ENCODE results near the gene MEGF8.

Gene MEGF8

GRCh38 chr19:42396381-42397262 lies 71.2 kb downstream of the MEGF8 start:
- DNase-seq: peak; percentile 93

GRCh38 chr19:42397263-42398166 lies 72.1 kb downstream of the MEGF8 start:
- DNase-seq: no peak

GRCh38 chr19:42400404-42400803 lies 75.0 kb downstream of the MEGF8 start:
- DNase-seq: no peak

GRCh38 chr19:42401365-42402303 lies 76.2 kb downstream of the MEGF8 start:
- peak; percentile 76 for DNase-seq

DNA sequence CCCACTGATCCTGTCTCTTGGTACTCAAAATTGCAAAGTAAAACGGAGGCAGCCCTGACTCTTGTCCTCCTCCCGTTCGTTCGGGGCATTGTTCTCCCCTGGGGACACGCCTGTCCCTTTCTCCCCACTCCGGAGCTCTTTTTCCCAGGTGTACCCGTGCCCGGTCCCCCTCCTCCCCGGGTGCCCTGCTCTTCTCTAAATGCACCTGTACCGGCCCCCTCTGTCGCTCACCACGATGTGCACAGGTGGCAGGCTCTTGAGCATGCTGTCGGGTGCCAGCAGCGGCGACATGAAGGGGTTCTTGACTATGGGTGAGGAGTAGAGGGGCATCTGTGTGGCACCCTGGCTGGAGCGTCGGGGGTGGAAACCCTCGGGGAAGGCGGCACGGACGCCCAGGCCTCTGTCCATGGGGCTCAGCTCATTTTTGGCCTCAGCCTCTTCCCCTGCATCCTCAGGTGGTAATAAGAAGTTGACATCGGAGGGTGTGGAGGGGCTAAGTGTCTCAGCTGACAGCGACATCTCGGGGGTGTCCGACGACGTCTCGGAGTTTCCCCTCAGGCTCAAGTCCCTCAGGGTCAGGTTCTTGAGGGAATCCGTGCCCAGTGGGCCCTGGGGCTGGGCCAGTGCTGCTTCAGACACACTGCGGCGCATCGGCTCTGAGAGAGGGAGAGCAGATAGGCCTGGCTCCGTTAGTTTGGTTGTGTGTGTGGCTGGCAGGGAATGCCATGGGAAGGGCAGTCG lies 77.1 kb downstream of the MEGF8 start:
- no peak for DNase-seq

DNA sequence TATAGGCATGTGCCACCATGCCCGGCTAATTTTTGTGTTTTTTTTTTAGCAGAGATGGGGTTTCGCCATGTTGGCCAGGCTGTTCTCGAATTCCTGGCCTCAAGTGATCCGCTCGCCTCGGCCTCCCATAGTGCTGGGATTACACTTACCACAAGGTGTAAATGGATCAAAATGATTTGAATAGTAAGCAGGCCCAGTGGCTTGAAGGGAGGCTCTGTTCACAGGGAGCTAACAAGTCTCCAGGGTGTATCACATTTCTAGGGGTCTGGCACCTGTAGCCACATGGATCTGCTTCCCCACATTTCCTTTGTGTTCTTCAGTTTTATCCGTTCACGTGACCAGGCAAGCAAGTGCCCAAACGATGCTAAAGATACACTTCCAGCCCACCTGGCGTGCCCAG lies 78.2 kb downstream of the MEGF8 start:
- DNase-seq: no peak

GRCh38 chr19:42406111-42406510 lies 80.7 kb downstream of the MEGF8 start:
- no peak for DNase-seq

- no peak for DNase-seq
These were observed 81.8 kb downstream of the MEGF8 start for GRCh38 chr19:42407085-42407815.

GRCh38 chr19:42407816-42408175 lies 82.4 kb downstream of the MEGF8 start:
- DNase-seq: no peak

GRCh38 chr19:42409477-42409876 lies 84.0 kb downstream of the MEGF8 start:
- DNase-seq: no peak

DNA sequence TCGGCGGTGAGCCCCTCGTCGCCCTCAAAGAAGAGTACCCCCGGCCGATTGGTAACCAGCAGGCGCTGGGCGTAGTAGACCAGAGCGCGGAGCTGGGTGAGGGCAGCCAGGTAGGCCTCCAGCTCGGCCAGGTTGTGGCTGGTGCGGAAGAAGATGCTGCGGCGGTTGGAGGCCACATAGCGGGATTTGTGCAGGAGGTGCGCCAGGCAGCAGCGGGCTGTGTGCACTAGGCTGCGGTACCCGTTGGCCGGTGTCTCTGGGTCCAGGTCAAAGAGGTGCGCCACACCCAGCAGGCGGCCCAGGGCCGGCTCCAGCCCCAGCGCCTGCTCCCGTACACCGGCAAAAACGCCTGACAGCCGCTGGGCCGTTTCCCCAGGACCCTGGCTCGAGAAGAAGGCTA lies 84.9 kb downstream of the MEGF8 start:
- DNase-seq: no peak

- DNase-seq: no peak
These were observed 86.2 kb downstream of the MEGF8 start for GRCh38 chr19:42411581-42412178.

DNA sequence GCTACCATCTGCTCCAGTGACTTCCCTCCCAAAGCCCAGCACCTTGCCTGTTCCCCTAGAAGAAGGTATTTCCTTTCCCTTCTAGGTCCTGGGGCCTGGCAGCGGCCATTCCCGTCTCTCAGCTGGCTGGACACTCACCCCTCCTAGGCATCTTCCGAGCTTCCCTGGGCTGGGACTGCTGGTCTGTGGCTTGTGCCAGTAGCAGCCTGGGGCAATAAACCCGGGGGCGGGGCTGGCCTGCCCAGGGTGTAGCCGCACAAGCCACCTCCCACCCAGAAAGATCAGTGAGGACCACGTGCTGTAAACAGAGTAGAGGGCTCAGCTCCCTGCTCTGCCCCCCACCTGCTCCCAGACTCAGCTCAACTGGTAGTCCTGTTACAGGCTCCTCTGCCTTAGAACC lies 86.8 kb downstream of the MEGF8 start:
- no peak for DNase-seq

- no peak for DNase-seq
These were observed 87.2 kb downstream of the MEGF8 start for GRCh38 chr19:42412661-42413076.

DNA sequence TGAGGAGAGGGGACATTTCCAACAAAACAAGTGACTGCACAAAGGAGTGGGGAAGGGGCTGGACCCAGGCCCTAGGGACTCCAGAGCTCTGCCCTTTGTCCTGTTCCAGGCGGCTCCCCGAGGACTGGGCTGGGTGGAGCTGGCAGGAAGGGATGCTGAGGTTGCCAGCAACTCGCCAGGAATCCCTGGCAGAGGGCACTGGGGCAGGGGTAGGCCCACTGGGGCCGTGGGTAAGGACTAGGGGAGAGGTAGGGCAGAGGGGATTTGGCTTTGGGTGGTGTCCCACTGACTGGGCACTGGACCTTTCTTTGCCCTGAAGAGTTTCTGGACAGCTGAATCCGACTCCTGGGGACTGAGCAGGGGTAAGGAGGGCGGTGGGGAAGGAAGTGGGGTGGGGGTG lies 93.9 kb downstream of the MEGF8 start:
- DNase-seq: no peak

GRCh38 chr19:42420055-42420544 lies 94.7 kb downstream of the MEGF8 start:
- peak; percentile 75 for DNase-seq

DNA sequence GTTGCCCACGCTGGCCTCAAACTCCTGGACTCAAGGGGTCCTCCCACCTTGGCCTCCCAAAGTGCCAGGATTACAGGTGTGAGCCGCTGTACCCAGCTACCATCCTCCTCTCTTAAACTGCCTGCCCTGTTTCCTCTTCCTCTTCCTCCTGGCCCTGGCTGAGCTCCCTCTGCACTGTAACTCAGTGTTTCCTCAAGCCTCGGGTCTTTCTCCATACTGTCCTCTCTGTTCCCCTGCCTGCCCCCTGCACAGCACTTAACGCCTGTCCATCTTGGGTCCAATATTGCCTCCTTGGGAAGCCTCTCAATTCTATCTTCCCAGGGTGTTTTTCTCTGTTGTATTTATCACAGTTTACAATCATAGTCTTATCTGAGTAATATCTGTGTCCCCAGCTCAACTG lies 95.7 kb downstream of the MEGF8 start:
- DNase-seq: no peak

GRCh38 chr19:42421591-42422031 lies 96.2 kb downstream of the MEGF8 start:
- DNase-seq: no peak

- no peak for DNase-seq
These were observed 96.9 kb downstream of the MEGF8 start for GRCh38 chr19:42422092-42422900.
